Left ventricle myocardium inferior (tissue), 1 donor: Measurements from ENCODE around the gene CFDP1. TPM values are rescaled to one million over a fixed set of nuclear protein-coding genes. Genes with fewer than 3 reads are reported as not detected.
"Not testable (repeated sequence)": the region's sequence is repeated elsewhere in the genome, so short reads cannot be mapped to it uniquely, and the experiment has no call there.

Experiments used
- DNase-seq: peaks from one replicate; pipeline ENCODE4 v3.0.0-alpha.2; 2020
- H3K27ac ChIP-seq: fragments of 200-600 bp; replicated peaks from 2 replicates; pipeline ENCODE4 v1.8.0; 2021
- H3K27me3 ChIP-seq: fragments of 200-600 bp; 2 replicates; pipeline ENCODE4 v1.8.0; 2021; ENCODE audit warnings: low read depth
- H3K36me3 ChIP-seq: fragments of 200-600 bp; 2 replicates; pipeline ENCODE4 v1.8.0; 2021
- H3K4me1 ChIP-seq: fragments of 200-600 bp; 2 replicates; pipeline ENCODE4 v1.8.0; 2021
- H3K4me3 ChIP-seq: fragments of 200-600 bp; 2 replicates; pipeline ENCODE4 v1.8.0; 2021; ENCODE audit warnings: mild to moderate bottlenecking, moderate library complexity
- H3K9me3 ChIP-seq: fragments of 200-600 bp; replicated peaks from 2 replicates; pipeline ENCODE4 v1.8.0; 2021
- intact Hi-C: fragments of 100-400 bp; cut with micrococcal nuclease; formaldehyde crosslinking; loops from one replicate; pipeline ENCODE4 v1.11.0; 2022
- total RNA-seq: library from RNA; stranded (reverse); fragmentation: NEBNext Ultra II Directional; extraction: Animal tissue kit (Norgen Biotek cat#: 25700); gene quantifications from one replicate; pipeline ENCODE4 v1.2.1, GENCODE V29; 2021
- TF ChIP-seq, protein P1 (sequence below): fragments of 200-600 bp; IDR thresholded peaks from 2 replicates; pipeline ENCODE4 v1.8.0; 2021; ENCODE audit warnings: antibody characterized with exemption, mild to moderate bottlenecking, borderline replicate concordance
- donor health status: DM: no; HTN: yes; CAD: no; lungs with severe emphysema.

The CFDP1 gene
- total RNA-seq, 1 donor from 2014 or later, result 24.9 TPM

DNA sequence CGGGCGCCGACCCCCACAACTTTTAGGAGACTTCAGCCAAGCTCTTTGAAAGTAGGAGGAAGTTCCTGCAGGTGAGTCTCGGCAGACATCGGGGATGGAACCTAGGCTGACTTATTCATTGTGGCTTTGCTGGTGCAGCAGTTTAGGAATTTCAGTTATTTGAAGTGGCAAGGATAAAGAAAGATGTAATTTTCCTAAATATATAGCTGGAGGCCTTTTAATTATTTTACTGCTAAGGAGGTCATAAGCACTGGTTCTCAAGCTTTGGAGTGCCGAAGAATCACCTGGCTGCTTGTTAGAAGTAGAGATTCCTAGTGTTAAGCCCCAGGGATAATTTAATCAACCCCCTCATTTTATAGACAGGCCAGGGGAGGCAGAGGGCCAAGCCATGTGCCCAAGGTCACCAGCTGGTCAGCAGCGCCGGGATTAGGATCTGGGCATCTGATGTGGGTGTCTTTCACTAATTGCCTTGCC, 152.9 kb downstream of the CFDP1 start:
- no peak for DNase-seq
- TF ChIP-seq, protein P1, sequence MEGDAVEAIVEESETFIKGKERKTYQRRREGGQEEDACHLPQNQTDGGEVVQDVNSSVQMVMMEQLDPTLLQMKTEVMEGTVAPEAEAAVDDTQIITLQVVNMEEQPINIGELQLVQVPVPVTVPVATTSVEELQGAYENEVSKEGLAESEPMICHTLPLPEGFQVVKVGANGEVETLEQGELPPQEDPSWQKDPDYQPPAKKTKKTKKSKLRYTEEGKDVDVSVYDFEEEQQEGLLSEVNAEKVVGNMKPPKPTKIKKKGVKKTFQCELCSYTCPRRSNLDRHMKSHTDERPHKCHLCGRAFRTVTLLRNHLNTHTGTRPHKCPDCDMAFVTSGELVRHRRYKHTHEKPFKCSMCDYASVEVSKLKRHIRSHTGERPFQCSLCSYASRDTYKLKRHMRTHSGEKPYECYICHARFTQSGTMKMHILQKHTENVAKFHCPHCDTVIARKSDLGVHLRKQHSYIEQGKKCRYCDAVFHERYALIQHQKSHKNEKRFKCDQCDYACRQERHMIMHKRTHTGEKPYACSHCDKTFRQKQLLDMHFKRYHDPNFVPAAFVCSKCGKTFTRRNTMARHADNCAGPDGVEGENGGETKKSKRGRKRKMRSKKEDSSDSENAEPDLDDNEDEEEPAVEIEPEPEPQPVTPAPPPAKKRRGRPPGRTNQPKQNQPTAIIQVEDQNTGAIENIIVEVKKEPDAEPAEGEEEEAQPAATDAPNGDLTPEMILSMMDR, result no peak
- no peaks in the 10 kb centered on the region for H3K27me3 ChIP-seq
- intact Hi-C loops, result no loop called here
- H3K4me1 ChIP-seq, result no peaks in the 10 kb centered on the region
- no peaks in the 10 kb centered on the region for H3K36me3 ChIP-seq
- no peak overlapping the region for H3K27ac ChIP-seq
- no peaks in the 10 kb centered on the region for H3K9me3 ChIP-seq
- H3K4me3 ChIP-seq, result no peak overlapping the region

DNA sequence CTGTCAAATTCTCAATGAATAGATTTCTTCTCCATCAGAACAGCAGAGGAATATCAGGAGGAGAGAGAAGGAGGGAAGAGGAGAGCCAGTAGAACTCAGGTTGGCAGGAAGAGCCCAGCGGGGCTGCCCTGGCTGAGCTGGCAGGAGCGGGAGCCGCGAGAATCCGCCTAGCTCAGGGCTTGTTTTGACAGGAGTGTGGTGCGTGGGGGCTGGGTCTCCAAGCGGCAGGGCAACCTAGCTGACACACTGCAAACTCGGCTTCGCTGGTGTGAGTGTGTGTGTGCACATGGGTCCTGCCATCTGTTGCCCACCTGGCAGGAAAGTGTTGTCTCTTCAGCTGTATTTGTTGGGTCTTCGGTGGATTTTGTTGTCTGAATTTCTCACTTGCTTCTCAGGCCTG, 154.0 kb downstream of the CFDP1 start:
- intact Hi-C loops, result no loop called here
- H3K27ac ChIP-seq, result no peak overlapping the region
- TF ChIP-seq, protein P1, result no peak
- no peaks in the 10 kb centered on the region for H3K36me3 ChIP-seq
- no peaks in the 10 kb centered on the region for H3K9me3 ChIP-seq
- no peak overlapping the region for H3K4me3 ChIP-seq
- DNase-seq, result no peak
- H3K27me3 ChIP-seq, result no peaks in the 10 kb centered on the region
- no peaks in the 10 kb centered on the region for H3K4me1 ChIP-seq

DNA sequence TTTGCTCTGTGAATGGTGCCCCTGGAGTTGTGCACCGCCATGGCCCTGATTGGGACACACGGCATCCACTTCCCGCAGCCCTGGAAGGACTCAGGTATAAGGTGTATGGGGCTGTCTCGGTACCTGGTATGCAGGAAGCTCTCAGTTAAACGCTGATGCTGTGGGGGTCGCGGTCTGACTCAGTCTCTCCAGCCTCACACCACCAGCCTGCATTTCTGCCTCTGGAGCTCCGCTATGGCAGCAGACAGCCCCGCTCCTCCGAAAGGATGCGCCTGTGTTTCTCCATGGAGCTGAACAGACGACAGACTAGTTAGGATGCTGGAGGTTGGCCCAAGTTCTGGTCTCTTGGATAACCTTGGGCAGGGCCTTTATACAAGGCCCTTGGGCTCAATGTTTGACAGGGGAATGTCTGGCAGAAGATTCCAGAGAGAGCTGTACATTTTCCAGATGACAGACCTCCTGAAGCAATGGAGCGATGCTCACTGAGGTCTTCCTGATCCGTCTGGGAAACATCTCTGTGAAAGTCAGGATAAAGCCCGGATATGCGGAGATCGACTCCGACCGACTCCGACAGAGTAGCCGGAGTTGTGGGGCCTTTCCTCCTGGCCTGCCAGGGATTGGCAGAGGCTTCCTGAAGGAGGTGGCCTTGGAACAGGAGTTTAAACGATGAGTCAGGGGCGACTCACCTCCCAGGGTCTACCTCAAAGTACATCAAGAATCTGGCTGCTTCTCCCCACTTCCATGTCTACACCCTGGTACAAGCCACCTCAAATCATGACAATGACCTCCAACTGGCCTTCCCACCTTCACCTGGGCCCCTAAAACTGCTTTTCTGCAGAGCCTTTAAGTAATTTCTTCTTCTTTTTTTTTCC, 160.0 kb downstream of the CFDP1 start:
- H3K27ac ChIP-seq, result no peak overlapping the region
- no peaks in the 10 kb centered on the region for H3K9me3 ChIP-seq
- no peak overlapping the region for H3K4me3 ChIP-seq
- TF ChIP-seq, protein P1, result no peak
- peaks cover 14% of the 10 kb centered on the region for H3K4me1 ChIP-seq
- intact Hi-C loops, result no loop called here
- no peak for DNase-seq
- no peaks in the 10 kb centered on the region for H3K27me3 ChIP-seq
- H3K36me3 ChIP-seq, result no peaks in the 10 kb centered on the region

DNA sequence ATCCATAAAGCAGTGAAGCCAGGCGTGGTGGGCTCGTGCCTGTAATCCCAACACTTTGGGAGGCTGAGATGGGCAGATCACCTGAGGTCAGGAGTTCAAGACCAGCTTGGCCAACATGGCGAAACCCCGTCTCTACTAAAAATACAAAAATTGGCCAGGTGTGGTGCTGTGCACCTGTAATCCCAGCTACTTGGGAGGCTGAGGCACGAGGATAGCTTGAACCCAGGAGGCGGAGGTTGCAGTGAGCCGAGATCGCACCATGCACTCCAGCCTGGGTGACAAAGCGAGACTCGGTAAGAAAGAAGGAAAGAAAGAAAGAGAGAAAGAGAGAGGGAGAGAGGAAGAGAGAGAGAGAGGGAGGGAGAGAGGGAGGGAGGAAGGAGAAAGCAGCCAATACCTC, 160.7 kb downstream of the CFDP1 start:
- DNase-seq, result not testable (repeated sequence)

DNA sequence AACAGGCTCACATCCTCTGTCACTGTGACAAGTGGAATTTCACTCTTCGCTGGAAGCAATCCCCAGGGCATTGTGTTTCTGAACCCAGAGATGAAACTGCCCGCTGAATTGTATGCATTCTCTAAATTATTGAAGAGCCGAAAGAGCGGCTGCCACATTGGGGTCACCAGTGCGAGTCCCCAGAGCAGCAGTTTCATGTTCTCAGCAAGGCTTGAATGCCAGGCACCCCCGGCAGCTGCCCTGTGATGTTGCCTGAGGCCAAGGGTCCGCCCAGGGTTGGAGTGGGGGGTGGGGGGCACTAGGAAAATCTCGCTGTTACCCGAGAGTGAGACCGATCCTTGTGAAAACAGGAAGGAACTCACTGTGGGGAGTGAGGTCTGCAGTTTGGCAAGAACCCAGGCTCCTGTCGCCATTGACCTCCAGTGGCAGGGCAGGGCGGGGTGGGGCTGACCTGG, 161.2 kb downstream of the CFDP1 start:
- TF ChIP-seq, protein P1, result no peak
- Histone ChIP-seq H3K27ac (peak overlapping the region; percentile 6), H3K9me3 (no peaks in the 10 kb centered on the region), H3K36me3 (no peaks in the 10 kb centered on the region), H3K27me3 (no peaks in the 10 kb centered on the region), H3K4me3 (no peak overlapping the region), H3K4me1 (peaks cover 26% of the 10 kb centered on the region)
- DNase-seq, result no peak
- intact Hi-C loops, result no loop called here

More for the DNA sequence above, 160.7 kb downstream of the CFDP1 start:
- H3K9me3 ChIP-seq, H3K36me3 ChIP-seq, H3K4me3 ChIP-seq, H3K27me3 ChIP-seq, intact Hi-C loops, H3K27ac ChIP-seq: not testable (repeated sequence)
- H3K4me1 ChIP-seq, result peaks cover 21% of the 10 kb centered on the region
